ENCODE measurements around the gene PPP1R13B.
A peak's percentile ranks its signal among the peaks of the same experiment; 100 is the strongest.

Gene PPP1R13B

GRCh38 chr14:103880348-103881267, 33.2 kb upstream of the PPP1R13B start:
- peak overlapping the region; percentile 37 for H3K4me3 ChIP-seq (ENCODE audit: low read depth, low read length)
- DNase-seq (ENCODE audit: low read depth) = no peak
- TF ChIP-seq CTCF (IDR thresholded peaks at IDR 0.05; ENCODE audit: control insufficient read depth, extremely low read depth, insufficient read depth) = no peak

- H3K4me3 ChIP-seq (ENCODE audit: low read depth, low read length) = peak overlapping the region; percentile 37
- no peak for TF ChIP-seq CTCF (IDR thresholded peaks at IDR 0.05; ENCODE audit: control insufficient read depth, extremely low read depth, insufficient read depth)
- DNase-seq (ENCODE audit: low read depth) = peak; percentile 75
These were observed 32.4 kb upstream of the PPP1R13B start for GRCh38 chr14:103879570-103880347.

DNA sequence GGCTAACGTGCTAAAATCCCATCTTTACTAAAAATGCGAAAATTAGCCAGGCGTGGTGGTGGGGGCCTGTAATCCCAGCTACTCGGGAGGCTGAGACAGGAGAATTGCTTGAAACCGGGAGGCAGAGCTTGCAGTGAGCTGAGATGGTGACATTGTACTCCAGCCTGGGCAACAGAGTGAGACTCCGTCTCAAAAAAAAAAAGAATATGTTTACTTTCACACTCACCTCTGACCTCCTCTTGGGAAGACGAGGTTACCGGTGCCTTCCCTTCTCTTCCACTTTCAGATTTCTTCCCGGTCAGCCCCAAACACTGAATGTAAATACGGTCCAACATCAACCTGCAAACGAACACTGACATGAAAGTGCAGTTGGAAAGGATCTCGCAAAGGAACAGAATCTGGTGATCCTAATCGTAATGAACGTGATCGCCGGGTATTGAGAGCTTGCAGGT, 31.8 kb upstream of the PPP1R13B start:
- DNase-seq (ENCODE audit: low read depth) = no peak
- TF ChIP-seq CTCF (IDR thresholded peaks at IDR 0.05; ENCODE audit: control insufficient read depth, extremely low read depth, insufficient read depth) = no peak
- H3K4me3 ChIP-seq (ENCODE audit: low read depth, low read length) = no peak overlapping the region

GRCh38 chr14:103878180-103878579, 30.8 kb upstream of the PPP1R13B start:
- no peak for TF ChIP-seq CTCF (IDR thresholded peaks at IDR 0.05; ENCODE audit: control insufficient read depth, extremely low read depth, insufficient read depth)
- no peak overlapping the region for H3K4me3 ChIP-seq (ENCODE audit: low read depth, low read length)
- DNase-seq (ENCODE audit: low read depth) = no peak

DNA sequence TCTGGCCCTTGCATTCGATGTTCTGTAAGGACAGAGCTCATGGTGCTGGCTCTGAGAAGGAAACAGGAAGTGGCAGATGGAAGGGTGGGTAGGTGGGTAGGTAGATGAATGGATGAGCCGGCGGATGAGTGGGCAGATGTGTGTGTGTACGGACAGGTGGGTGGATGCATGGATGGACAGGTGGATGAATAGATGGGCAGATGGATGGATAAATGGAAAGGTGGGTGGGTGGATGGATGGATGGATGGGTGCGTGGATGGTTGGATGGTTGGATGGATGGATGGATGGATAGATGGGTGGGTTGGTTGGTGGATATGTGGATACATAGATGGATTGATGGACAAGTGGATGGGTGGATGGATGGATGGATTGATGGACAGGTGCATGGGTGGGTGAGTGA, 27.6 kb upstream of the PPP1R13B start:
- H3K4me3 ChIP-seq (ENCODE audit: low read depth, low read length) = no peak overlapping the region
- no peak for DNase-seq (ENCODE audit: low read depth)
- TF ChIP-seq CTCF (IDR thresholded peaks at IDR 0.05; ENCODE audit: control insufficient read depth, extremely low read depth, insufficient read depth) = no peak

DNA sequence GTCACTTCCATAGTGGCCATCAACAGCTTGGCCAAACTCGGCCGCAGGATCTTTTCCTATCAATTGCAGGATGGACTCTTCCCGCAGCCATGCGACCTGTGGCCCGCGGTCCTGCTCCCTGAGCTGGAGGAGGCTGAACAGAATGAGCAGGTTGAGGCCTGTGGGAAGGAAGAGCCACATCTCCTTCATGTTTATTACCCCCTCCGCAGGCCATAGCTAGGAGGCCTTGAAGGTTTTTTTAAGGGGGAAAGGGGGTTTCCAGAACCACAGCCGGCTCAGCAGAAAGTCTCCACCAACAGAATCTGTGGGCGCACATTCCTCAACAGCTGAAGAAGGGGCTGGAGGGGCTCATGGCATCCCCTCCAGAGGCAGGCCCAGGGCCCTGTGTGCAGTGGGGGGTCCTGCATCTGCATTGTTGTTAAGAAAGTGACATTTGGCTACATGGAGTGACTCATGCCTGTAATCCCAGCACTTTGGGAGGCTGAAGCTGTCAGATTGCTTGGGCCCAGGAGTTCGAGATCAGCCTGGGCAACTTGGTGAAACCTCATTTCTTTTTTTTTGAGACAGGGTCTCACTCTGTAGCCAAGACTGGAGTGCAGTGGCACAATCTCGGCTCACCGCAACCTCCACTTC, 25.2 kb upstream of the PPP1R13B start:
- no peak overlapping the region for H3K4me3 ChIP-seq (ENCODE audit: low read depth, low read length)
- no peak for TF ChIP-seq CTCF (IDR thresholded peaks at IDR 0.05; ENCODE audit: control insufficient read depth, extremely low read depth, insufficient read depth)
- no peak for DNase-seq (ENCODE audit: low read depth)

Data from LNCaP clone FGC (cell line).